IPS-11a (cell line): ENCODE measurements around the gene CFC1B.
"Not testable (repeated sequence)": the region's sequence is repeated elsewhere in the genome, so short reads cannot be mapped to it uniquely, and the experiment has no call there.

Experiments
- H3K4me3 ChIP-seq: one replicate; pipeline ENCODE4 v1.5.1; 2013; ENCODE audit warnings: low read depth, low read length, control low read depth

Gene CFC1B

DNA sequence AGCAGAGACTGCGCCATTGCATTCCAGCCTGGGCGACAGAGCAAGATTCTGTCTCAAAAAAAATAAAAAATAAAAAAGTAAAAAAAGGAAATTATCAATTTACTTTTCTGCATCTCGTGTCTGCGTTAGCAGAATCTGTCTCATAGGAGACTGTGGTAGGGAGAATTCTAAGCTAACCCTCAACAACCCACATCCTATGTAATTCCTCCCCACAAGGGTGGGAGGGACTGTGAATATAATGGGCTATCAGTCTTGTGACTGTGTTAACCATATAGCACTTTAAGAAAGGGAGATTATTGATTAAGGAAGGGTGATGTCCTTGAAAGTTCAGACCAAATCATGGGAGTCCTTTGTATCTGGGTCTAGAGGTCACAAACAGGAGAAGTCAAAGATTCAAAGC is 45.1 kb downstream of the CFC1B start:
- not testable (repeated sequence) for H3K4me3 ChIP-seq

DNA sequence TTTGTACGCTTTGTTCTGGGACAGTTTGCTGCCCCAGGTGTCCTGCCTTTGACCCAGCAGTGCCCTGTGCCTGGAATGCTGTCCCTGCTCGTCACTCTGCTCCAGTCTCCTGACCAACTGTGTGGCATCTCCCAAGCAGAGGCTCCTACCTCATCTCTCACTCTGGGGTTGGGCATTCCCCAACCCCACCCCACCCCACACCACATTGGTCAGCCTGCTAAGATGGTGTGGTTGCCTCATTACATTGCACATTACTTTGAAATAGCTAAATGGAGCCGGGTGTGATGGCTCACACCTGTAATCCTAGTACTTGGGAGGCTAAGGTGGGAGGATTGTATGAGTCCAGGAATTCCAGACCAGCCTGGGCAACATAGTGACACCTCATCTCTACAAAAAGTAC is 50.9 kb downstream of the CFC1B start:
- not testable (repeated sequence) for H3K4me3 ChIP-seq

- H3K4me3 ChIP-seq: not testable (repeated sequence)
Observed at GRCh38 chr2:130574230-130574629, 53.2 kb downstream of the CFC1B start.

GRCh38 chr2:130576209-130576784 is 55.3 kb downstream of the CFC1B start:
- not testable (repeated sequence) for H3K4me3 ChIP-seq

GRCh38 chr2:130577559-130577958 is 56.5 kb downstream of the CFC1B start:
- not testable (repeated sequence) for H3K4me3 ChIP-seq
